DOHH2 (cell line): Measurements from ENCODE around the gene ABHD17C.

Experiments used
- H3F3A ChIP-seq: fragments of 200-600 bp; sonication (generic), shearing (Covaris generic); 2 replicates; pipeline ENCODE4 v1.6.0; 2016; ENCODE audit warnings: antibody characterized with exemption, mild to moderate bottlenecking; ENCODE audit not compliant: control insufficient read depth, insufficient read depth
- H3K27ac ChIP-seq: fragments of 200-600 bp; sonication (generic); 2 replicates; pipeline ENCODE4 v1.5.1; 2014; ENCODE audit warnings: low read depth, mild to moderate bottlenecking, low read length, moderate library complexity
- H3K27me3 ChIP-seq: fragments of 200-600 bp; sonication (generic); 2 replicates; pipeline ENCODE4 v1.6.1; 2014; ENCODE audit warnings: mild to moderate bottlenecking, low read length, mixed read lengths; ENCODE audit not compliant: control insufficient read depth
- H3K36me3 ChIP-seq: fragments of 200-600 bp; sonication (generic); 2 replicates; pipeline ENCODE4 v1.6.1; 2014; ENCODE audit warnings: mild to moderate bottlenecking, low read length, moderate library complexity, mixed read lengths; ENCODE audit not compliant: control insufficient read depth
- H3K4me1 ChIP-seq: fragments of 200-600 bp; sonication (generic); 2 replicates; pipeline ENCODE4 v1.6.1; 2014; ENCODE audit warnings: mild to moderate bottlenecking, low read length, mixed read lengths; ENCODE audit not compliant: control insufficient read depth
- H3K4me2 ChIP-seq: fragments of 200-600 bp; sonication (generic); 2 replicates; pipeline ENCODE4 v1.6.0; 2014; ENCODE audit warnings: mild to moderate bottlenecking, low read length, moderate library complexity
- H3K4me3 ChIP-seq: fragments of 200-600 bp; sonication (generic); 2 replicates; pipeline ENCODE4 v1.5.1; 2014; ENCODE audit warnings: mild to moderate bottlenecking, low read length, mixed read lengths
- H3K79me2 ChIP-seq: fragments of 200-600 bp; sonication (generic); 2 replicates; pipeline ENCODE4 v1.6.1; 2014; ENCODE audit warnings: mild to moderate bottlenecking, low read length, mixed read lengths; ENCODE audit not compliant: control insufficient read depth
- H3K9me2 ChIP-seq: fragments of 200-600 bp; sonication (generic); replicated peaks from 2 replicates; pipeline ENCODE4 v1.6.1; 2014; ENCODE audit warnings: mild to moderate bottlenecking, low read length, mixed read lengths; ENCODE audit not compliant: control insufficient read depth
- H3K9me3 ChIP-seq: fragments of 200-600 bp; sonication (generic); 2 replicates; pipeline ENCODE4 v1.6.1; 2014; ENCODE audit warnings: antibody characterized with exemption, low read length, mixed read lengths; ENCODE audit not compliant: control insufficient read depth, insufficient read depth
- H4K20me1 ChIP-seq: fragments of 200-600 bp; sonication (generic); 2 replicates; pipeline ENCODE4 v1.6.0; 2014; ENCODE audit warnings: low read depth, mild to moderate bottlenecking, antibody characterized with exemption, low read length, moderate library complexity; ENCODE audit not compliant: control insufficient read depth, insufficient read depth
- CTCF ChIP-seq: fragments of 200-600 bp; sonication (generic); IDR thresholded peaks from one replicate; pipeline ENCODE4 v1.5.1; 2014; ENCODE audit warnings: antibody characterized with exemption, mild to moderate bottlenecking, low read depth, low read length; ENCODE audit not compliant: poor library complexity, severe bottlenecking
- EZH2phosphoT487 ChIP-seq: fragments of 200-600 bp; sonication (generic); IDR thresholded peaks from 2 replicates; pipeline ENCODE4 v1.6.1; 2017; ENCODE audit warnings: borderline replicate concordance, mild to moderate bottlenecking, antibody characterized with exemption, low read length, moderate library complexity, mixed read lengths

ABHD17C gene

GRCh38 chr15:80745888-80746287 is 50.8 kb downstream of the ABHD17C start:
- TF ChIP-seq EZH2phosphoT487 (no peak), CTCF (no peak)
- no peak overlapping the region for H3K4me3 ChIP-seq
- H3K79me2 ChIP-seq, result no peaks in the 10 kb centered on the region
- H3K4me2 ChIP-seq, result no peak overlapping the region
- H3F3A ChIP-seq, result no peaks in the 10 kb centered on the region
- no peaks in the 10 kb centered on the region for H4K20me1 ChIP-seq
- H3K9me2 ChIP-seq, result no peaks in the 10 kb centered on the region
- H3K27ac ChIP-seq, result no peak overlapping the region
- H3K36me3 ChIP-seq, result no peaks in the 10 kb centered on the region
- no peaks in the 10 kb centered on the region for H3K4me1 ChIP-seq
- H3K9me3 ChIP-seq, result no peaks in the 10 kb centered on the region
- no peaks in the 10 kb centered on the region for H3K27me3 ChIP-seq

GRCh38 chr15:80747317-80748053 is 52.4 kb downstream of the ABHD17C start:
- Histone ChIP-seq H3K36me3 (no peaks in the 10 kb centered on the region), H3K27me3 (no peaks in the 10 kb centered on the region)

GRCh38 chr15:80749589-80749988 is 54.5 kb downstream of the ABHD17C start:
- Histone ChIP-seq H3K79me2 (no peaks in the 10 kb centered on the region), H3K9me3 (no peaks in the 10 kb centered on the region), H3K27me3 (no peaks in the 10 kb centered on the region), H3K36me3 (no peaks in the 10 kb centered on the region), H3K4me1 (no peaks in the 10 kb centered on the region), H3F3A (no peaks in the 10 kb centered on the region), H3K9me2 (no peaks in the 10 kb centered on the region), H3K27ac (no peak overlapping the region), H4K20me1 (no peaks in the 10 kb centered on the region), H3K4me2 (no peak overlapping the region), H3K4me3 (no peak overlapping the region)
- no peak for TF ChIP-seq CTCF
- no peak for TF ChIP-seq EZH2phosphoT487

More at GRCh38 chr15:80747317-80748053, 52.4 kb downstream of the ABHD17C start:
- no peak overlapping the region for H3K4me3 ChIP-seq
- no peaks in the 10 kb centered on the region for H4K20me1 ChIP-seq
- no peaks in the 10 kb centered on the region for H3K79me2 ChIP-seq
- TF ChIP-seq CTCF (no peak), EZH2phosphoT487 (no peak)
- H3F3A ChIP-seq, result no peaks in the 10 kb centered on the region
- H3K27ac ChIP-seq, result no peak overlapping the region
- H3K9me3 ChIP-seq, result no peaks in the 10 kb centered on the region
- H3K4me2 ChIP-seq, result no peak overlapping the region
- no peaks in the 10 kb centered on the region for H3K4me1 ChIP-seq
- H3K9me2 ChIP-seq, result no peaks in the 10 kb centered on the region
